ENCODE measurements around the gene DDT. TPM values are rescaled to one million over a fixed set of nuclear protein-coding genes. Genes with fewer than 3 reads are reported as not detected.
"Not testable (repeated sequence)": the region's sequence is repeated elsewhere in the genome, so short reads cannot be mapped to it uniquely, and the experiment has no call there.

Gene DDT
- total RNA-seq, 1 donor from 2014 or later: 74.0 TPM

DNA sequence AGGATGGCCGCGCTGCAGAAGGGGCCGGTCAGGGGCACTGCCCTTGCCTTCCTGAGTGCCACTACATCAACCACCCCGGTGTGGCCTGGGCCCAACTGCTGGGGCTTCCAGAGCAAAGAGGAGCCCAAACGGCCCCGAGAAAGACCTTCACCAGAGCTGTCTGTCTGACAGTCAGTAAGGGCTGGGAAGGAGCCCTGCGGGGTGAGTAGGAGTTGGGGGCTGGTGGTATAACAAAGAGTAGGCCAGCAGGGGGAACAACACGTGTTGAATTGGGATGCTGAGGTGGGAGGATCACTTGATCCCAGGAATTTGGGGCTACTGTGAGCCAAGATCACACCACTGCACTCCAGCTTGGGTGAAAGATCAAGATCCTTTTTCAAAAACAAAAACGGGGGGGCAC is 27.1 kb upstream of the DDT start:
- Mint-ChIP-seq H3K4me1 (peaks cover 14% of the 10 kb centered on the region), H3K36me3 (ENCODE audit: low read depth) (no peaks in the 10 kb centered on the region), H3K4me3 (no peak overlapping the region), H3K27ac (ENCODE audit: unreplicated experiment) (peak overlapping the region; percentile 89), H3K27me3 (ENCODE audit: low read depth) (peaks cover 2% of the 10 kb centered on the region), H3K9me3 (peaks cover under 1% of the 10 kb centered on the region)
- no peak for DNase-seq (ENCODE audit: low read depth, low spot score)
- TF ChIP-seq, protein P1, sequence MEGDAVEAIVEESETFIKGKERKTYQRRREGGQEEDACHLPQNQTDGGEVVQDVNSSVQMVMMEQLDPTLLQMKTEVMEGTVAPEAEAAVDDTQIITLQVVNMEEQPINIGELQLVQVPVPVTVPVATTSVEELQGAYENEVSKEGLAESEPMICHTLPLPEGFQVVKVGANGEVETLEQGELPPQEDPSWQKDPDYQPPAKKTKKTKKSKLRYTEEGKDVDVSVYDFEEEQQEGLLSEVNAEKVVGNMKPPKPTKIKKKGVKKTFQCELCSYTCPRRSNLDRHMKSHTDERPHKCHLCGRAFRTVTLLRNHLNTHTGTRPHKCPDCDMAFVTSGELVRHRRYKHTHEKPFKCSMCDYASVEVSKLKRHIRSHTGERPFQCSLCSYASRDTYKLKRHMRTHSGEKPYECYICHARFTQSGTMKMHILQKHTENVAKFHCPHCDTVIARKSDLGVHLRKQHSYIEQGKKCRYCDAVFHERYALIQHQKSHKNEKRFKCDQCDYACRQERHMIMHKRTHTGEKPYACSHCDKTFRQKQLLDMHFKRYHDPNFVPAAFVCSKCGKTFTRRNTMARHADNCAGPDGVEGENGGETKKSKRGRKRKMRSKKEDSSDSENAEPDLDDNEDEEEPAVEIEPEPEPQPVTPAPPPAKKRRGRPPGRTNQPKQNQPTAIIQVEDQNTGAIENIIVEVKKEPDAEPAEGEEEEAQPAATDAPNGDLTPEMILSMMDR (conservative IDR thresholded peaks at IDR 0.05): no peak

DNA sequence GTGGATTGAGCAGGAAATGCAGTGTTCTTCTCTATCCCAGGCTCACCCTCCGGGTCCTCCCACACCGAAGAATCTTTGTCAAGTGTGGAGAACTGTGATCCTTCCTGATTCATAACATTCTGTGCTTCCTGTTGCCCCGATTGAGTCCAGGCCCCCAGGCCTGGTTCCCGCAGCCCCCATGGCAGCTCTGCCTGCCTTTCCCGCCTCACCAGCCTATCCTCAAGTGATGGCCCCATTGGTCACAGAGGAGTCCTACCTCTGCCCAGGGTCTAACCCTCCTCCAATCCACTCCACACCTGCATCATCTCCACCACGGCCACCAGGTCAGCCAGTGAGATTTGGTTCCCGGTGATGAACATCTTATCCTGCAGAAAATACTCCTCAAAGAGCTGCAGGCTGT is 25.5 kb upstream of the DDT start:
- peaks cover 14% of the 10 kb centered on the region for H3K4me1 Mint-ChIP-seq
- not testable (repeated sequence) for DNase-seq (ENCODE audit: low read depth, low spot score); H3K27ac Mint-ChIP-seq (ENCODE audit: unreplicated experiment); H3K4me3 Mint-ChIP-seq; H3K9me3 Mint-ChIP-seq; H3K36me3 Mint-ChIP-seq (ENCODE audit: low read depth); H3K27me3 Mint-ChIP-seq (ENCODE audit: low read depth)

DNA sequence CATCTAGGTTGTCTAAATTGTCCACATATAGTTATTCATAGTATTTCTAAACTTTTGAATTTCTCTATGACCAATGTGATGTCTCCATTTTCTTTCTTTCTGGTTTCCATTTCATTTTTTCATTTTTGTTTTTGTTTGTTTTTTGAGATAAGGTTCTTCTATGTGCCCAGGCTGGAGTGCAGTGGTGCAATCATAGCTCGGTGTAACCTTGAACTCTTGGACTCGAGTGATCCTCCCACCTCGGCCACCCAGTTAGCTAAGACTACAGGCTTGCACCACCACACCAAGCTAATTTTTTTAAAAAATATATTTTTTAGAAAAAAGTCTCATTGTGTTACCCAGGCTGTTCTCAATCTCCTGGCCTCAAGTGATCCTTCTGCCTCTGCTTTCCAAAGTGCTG is 22.9 kb upstream of the DDT start:
- H3K27ac Mint-ChIP-seq (ENCODE audit: unreplicated experiment): no peak overlapping the region
- no peak overlapping the region for H3K4me3 Mint-ChIP-seq
- TF ChIP-seq, protein P1 (conservative IDR thresholded peaks at IDR 0.05): no peak
- no peaks in the 10 kb centered on the region for H3K36me3 Mint-ChIP-seq (ENCODE audit: low read depth)
- H3K27me3 Mint-ChIP-seq (ENCODE audit: low read depth): peaks cover 6% of the 10 kb centered on the region
- H3K9me3 Mint-ChIP-seq: peaks cover 2% of the 10 kb centered on the region
- peaks cover 6% of the 10 kb centered on the region for H3K4me1 Mint-ChIP-seq
- no peak for DNase-seq (ENCODE audit: low read depth, low spot score)

DNA sequence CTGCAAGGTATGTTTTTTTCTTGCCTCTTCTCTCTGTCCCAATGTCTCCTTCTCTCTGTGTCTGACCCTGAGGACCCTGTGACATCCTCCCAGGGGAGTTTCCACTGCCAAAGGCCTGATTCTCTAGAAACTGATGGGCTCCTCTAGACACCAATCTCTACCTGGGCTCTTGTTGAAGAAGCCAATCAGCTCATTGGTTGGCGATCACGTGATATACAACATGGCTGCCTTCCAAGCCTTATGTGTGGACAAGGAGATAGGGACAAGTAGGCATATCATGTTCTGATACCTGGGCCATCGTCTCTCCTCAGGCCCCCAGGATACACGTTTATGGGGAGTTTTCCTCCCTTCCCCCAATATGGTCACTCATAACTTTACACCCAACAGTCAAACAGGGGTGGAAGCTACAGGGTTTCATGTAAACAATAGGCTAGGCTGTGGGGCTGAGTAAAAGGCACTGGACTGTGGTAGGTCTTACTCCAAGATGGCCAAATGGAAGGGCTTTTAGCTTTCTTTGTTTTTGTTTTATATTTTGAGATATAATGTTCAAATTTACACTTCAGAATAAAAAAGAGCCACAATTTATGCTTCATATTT is 19.4 kb upstream of the DDT start:
- H3K4me3 Mint-ChIP-seq; H3K9me3 Mint-ChIP-seq; DNase-seq (ENCODE audit: low read depth, low spot score); H3K27me3 Mint-ChIP-seq (ENCODE audit: low read depth); H3K36me3 Mint-ChIP-seq (ENCODE audit: low read depth); H3K27ac Mint-ChIP-seq (ENCODE audit: unreplicated experiment); H3K4me1 Mint-ChIP-seq: not testable (repeated sequence)

DNA sequence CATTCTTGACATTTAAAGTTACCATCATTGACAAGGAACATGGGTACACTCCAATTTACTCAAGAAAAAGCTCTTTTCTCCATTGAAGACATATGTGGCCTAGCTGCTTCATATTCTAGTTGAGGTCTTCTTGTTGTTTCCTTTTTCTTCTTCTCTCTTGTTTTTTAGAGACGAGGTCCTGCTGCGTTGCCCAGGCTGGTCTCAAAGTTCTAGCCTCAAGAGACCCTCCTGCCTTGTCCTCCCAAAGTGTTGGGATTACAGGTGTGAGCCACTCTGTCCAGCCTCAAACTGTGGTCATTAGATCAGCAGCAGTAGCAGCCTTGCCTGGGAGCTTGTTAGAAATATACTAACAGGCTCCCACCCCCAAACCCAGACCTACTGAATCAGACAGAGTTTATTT is 18.8 kb upstream of the DDT start:
- H3K9me3 Mint-ChIP-seq; H3K27ac Mint-ChIP-seq (ENCODE audit: unreplicated experiment); H3K4me3 Mint-ChIP-seq; H3K4me1 Mint-ChIP-seq; H3K36me3 Mint-ChIP-seq (ENCODE audit: low read depth); DNase-seq (ENCODE audit: low read depth, low spot score); H3K27me3 Mint-ChIP-seq (ENCODE audit: low read depth): not testable (repeated sequence)

DNA sequence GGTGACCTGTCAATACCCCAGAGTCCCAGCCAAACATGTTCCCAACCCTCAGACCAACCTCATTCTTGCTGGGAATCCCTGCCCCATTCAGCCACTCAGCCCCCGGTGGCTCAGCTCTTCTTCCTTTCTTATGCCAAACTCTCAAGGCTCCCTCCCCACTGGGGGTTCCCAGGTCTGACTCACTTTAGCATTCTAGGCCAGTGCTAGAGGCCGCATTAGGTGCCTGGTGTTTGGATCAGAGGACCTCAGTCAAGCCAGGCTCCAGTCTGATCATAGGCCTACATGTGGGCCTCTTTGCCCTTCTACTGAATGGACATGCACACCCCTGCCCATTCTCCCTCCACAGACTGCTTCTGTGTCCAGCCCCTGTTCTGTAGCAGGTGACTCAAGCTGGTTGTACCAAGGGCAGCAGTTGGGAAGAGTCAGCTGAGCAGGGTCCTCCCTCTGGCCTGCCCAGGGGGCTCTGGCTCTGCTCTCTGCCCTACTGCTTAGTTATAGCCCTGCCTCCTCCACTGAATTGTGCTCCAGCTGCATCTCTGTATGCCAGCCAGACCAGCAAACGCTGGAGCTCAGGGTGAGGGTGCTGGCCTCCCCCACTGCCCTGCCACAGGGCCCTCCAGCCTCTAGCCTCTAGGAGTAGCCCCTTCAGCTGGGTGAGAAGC is 15.5 kb upstream of the DDT start:
- H3K4me3 Mint-ChIP-seq: not testable (repeated sequence)

DNA sequence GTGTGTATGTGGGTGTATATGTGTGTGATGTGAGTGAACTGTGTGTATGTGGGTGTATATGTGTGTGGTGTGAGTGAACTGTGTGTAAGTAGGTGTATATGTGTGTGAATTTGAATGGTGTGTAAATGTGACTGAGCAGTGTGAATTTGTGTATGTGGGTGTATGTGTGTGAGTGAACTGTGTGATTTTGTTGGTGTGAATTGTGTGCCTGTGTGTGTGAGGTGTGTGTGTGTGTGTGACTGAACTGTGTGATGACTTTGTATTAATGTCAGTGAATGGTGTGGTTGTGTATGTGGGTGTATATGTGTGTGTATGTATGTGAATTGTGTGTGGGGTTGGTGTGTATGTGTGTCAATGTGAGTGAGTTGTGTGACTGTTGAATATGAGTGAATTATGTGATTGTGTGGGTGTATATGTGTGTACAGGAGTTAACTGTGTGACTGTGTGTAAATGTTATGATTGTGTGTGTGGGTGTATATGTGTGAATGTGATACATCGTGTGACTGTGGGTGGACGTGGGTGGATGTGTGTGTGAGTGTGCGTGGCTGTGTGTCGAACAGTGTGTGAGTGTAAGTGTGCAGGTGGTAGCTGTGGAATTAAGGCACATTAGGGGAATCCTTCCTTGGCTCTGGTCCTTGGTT is 12.4 kb upstream of the DDT start:
- not testable (repeated sequence) for H3K4me1 Mint-ChIP-seq; H3K27ac Mint-ChIP-seq (ENCODE audit: unreplicated experiment); H3K27me3 Mint-ChIP-seq (ENCODE audit: low read depth); DNase-seq (ENCODE audit: low read depth, low spot score); H3K9me3 Mint-ChIP-seq; H3K36me3 Mint-ChIP-seq (ENCODE audit: low read depth); H3K4me3 Mint-ChIP-seq

More for the DNA sequence above, 15.5 kb upstream of the DDT start:
- not testable (repeated sequence) for H3K27ac Mint-ChIP-seq (ENCODE audit: unreplicated experiment); H3K9me3 Mint-ChIP-seq; DNase-seq (ENCODE audit: low read depth, low spot score); H3K27me3 Mint-ChIP-seq (ENCODE audit: low read depth); H3K4me1 Mint-ChIP-seq; H3K36me3 Mint-ChIP-seq (ENCODE audit: low read depth)

DNA sequence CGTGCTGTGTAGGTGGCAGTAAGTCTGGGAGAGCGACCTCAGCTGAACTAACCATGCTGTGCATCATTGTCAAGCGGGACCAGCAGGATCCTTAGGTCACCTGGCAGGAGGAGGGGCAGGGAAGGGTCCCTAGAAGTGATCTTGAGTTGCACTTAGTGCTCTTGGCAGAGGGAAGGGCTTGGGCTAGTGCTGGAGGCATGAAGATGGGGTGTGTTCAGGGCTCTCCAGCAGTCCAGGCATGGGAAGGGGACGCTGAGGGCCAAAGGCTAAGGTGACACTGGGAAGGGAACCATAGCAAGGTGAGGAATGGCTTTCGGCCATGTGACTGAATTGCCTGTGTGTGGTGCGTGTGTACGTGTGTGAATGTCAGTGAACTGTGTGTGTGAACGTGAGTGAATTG is 11.8 kb upstream of the DDT start:
- not testable (repeated sequence) for H3K4me3 Mint-ChIP-seq; H3K36me3 Mint-ChIP-seq (ENCODE audit: low read depth); DNase-seq (ENCODE audit: low read depth, low spot score); H3K4me1 Mint-ChIP-seq; H3K27me3 Mint-ChIP-seq (ENCODE audit: low read depth); H3K27ac Mint-ChIP-seq (ENCODE audit: unreplicated experiment); H3K9me3 Mint-ChIP-seq
